Prostate gland (tissue), 2 donors: ENCODE measurements around the gene TMEM151A. TPM values are rescaled to one million over a fixed set of nuclear protein-coding genes. Genes with fewer than 3 reads are reported as not detected.

Experiments used
- DNase-seq: peaks from one replicate; pipeline ENCODE4 v3.0.0-alpha.2; 2019; ENCODE audit warnings: low spot score
- H3K27ac ChIP-seq, 2 donors: fragments of 200-600 bp; sonication (generic); 2 replicates each; pipeline ENCODE4 v1.5.1; 2017 to 2019
- H3K27me3 ChIP-seq: fragments of 200-600 bp; sonication (generic); replicated peaks from 2 replicates; pipeline ENCODE4 v1.5.1; 2019; ENCODE audit not compliant: insufficient read depth
- H3K36me3 ChIP-seq, 2 donors: fragments of 200-600 bp; sonication (generic); 1 replicate in 1 of 2; 2 replicates in 1 of 2; pipeline versions ENCODE4 v1.5.1 to v1.8.1; 2017 to 2019
- H3K4me1 ChIP-seq: fragments of 200-600 bp; sonication (generic); replicated peaks from 2 replicates; pipeline ENCODE4 v1.5.1; 2019
- H3K4me3 ChIP-seq, 2 donors: fragments of 200-600 bp; sonication (generic); 2 replicates each; pipeline ENCODE4 v1.5.1; 2017 to 2019
- H3K9me3 ChIP-seq: fragments of 200-600 bp; sonication (generic); 2 replicates; pipeline ENCODE4 v1.5.1; 2017
- POLR2A ChIP-seq: fragments of 450-650 bp; IDR thresholded peaks from one replicate; pipeline ENCODE4 v1.6.1; 2016; ENCODE audit warnings: antibody characterized with exemption, mild to moderate bottlenecking
- POLR2AphosphoS5 ChIP-seq: sonication (generic); formaldehyde crosslinking; IDR thresholded peaks from one replicate; pipeline ENCODE4 v1.6.1; 2017; ENCODE audit warnings: antibody characterized with exemption
- WGBS: methylation state at CpG from one replicate; pipeline ENCODE4 v1.1.5; 2018; 5-methylcytosine and 5-hydroxymethylcytosine counted together
- intact Hi-C: fragments of 100-400 bp; cut with DNase I; formaldehyde crosslinking; loops from one replicate; pipeline ENCODE4 v1.14.2; 2022
- total RNA-seq, 2 donors: library from RNA; depleted of rRNA; stranded (reverse); fragments of >200 nt; gene quantifications; one replicate each; pipeline ENCODE4 v1.1.0, GENCODE V29; 2016
- TF ChIP-seq, protein P1 (sequence below), 4 experiments: fragments of 200-600 bp in 2 of 4; fragments of 450-650 bp in 2 of 4; sonication (generic) in 2 of 4; IDR thresholded peaks; 1 replicate in 3 of 4; 2 replicates in 1 of 4; pipeline ENCODE4 v1.5.1; 2016 to 2019; ENCODE audit warnings: antibody characterized with exemption in 4 of 4, mild to moderate bottlenecking in 2 of 4, moderate library complexity in 2 of 4

TMEM151A gene
- total RNA-seq, 2 donors from 2014 or later = 0.17 to 0.50 TPM

DNA sequence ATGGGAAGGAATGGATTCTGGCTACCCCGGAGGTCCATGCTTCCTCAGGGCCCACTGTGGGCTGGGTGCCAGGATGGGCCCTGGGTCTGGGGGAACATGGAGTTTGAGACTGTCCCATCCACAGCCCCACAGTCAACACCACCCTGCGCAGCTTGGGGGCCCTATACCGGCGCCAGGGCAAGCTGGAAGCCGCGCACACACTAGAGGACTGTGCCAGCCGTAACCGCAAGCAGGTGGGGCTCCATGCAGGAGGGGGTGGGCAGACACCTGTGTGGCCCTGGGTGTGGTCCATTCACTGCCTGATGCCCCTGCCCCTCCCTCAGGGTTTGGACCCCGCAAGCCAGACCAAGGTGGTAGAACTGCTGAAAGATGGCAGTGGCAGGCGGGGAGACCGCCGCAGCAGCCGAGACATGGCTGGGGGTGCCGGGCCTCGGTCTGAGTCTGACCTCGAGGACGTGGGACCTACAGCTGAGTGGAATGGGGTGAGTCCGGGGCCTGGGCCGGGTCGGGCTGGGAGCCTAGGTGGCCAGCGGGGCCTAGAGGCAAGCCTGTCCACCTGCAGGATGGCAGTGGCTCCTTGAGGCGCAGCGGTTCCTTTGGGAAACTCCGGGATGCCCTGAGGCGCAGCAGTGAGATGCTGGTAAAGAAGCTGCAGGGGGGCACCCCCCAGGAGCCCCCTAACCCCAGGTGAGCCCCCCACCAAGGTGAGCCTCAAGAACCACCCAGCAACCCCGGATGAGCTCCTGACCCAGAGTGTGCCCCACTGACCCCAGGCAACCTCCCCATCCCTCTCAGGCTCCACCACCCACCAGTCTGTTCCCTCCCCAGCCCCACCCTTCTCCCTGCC, 25.9 kb upstream of the TMEM151A start:
- no peaks in the 10 kb centered on the region for H3K27me3 ChIP-seq
- TF ChIP-seq POLR2AphosphoS5 (no peak), POLR2A (no peak)
- H3K36me3 ChIP-seq = peaks cover 0 to 7% of the 10 kb centered on the region in 2 donors
- intact Hi-C loops = loop anchor here (10.0 kb wide), 1 partner anchor 351 kb away; the partner anchor contains the start of genes C11orf68 and DRAP1
- H3K4me1 ChIP-seq = peaks cover 9% of the 10 kb centered on the region
- 88% methylated on average over 26 of the region's 26 CpGs for WGBS
- no peak for DNase-seq
- H3K27ac ChIP-seq = no peak overlapping the region
- H3K4me3 ChIP-seq = no peak overlapping the region
- no peaks in the 10 kb centered on the region for H3K9me3 ChIP-seq

DNA sequence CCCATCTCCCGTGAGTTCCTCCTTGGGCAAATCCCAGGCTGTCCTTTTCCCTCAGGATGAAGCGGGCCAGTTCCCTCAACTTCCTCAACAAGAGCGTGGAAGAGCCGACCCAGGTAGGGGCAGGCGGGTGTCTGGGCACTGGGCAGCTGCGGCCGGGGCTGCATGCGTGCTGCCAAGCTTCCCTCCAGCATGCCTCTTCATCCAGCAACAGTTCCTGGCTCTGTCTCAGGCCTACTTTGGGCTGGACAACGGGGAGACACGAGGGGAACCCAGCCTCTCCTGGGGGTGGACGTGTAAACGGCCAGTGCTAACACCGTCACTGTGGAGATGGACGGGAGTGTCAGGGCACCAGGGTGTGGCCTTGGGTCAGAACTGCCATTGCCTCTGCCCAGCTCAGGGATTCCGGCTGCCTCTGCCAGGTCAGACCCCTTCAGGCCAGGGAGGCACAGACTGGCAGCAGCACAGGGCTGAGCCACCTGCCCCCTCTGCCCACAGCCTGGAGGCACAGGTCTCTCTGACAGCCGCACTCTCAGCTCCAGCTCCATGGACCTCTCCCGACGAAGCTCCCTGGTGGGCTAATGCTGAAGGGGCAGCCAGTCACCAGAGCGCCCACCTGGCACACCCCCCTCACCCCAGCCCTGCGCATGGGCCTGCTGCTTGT, 25.2 kb upstream of the TMEM151A start:
- H3K4me1 ChIP-seq = peaks cover 9% of the 10 kb centered on the region
- intact Hi-C loops = loop anchor here (10.0 kb wide), 1 partner anchor 352 kb away; the partner anchor contains the start of genes C11orf68 and DRAP1
- H3K4me3 ChIP-seq = no peak overlapping the region
- H3K36me3 ChIP-seq = peaks cover 0 to 7% of the 10 kb centered on the region in 2 donors
- DNase-seq = no peak
- 82% methylated on average over 20 of the region's 20 CpGs for WGBS
- H3K27me3 ChIP-seq = no peaks in the 10 kb centered on the region
- H3K9me3 ChIP-seq = no peaks in the 10 kb centered on the region
- TF ChIP-seq, protein P1, sequence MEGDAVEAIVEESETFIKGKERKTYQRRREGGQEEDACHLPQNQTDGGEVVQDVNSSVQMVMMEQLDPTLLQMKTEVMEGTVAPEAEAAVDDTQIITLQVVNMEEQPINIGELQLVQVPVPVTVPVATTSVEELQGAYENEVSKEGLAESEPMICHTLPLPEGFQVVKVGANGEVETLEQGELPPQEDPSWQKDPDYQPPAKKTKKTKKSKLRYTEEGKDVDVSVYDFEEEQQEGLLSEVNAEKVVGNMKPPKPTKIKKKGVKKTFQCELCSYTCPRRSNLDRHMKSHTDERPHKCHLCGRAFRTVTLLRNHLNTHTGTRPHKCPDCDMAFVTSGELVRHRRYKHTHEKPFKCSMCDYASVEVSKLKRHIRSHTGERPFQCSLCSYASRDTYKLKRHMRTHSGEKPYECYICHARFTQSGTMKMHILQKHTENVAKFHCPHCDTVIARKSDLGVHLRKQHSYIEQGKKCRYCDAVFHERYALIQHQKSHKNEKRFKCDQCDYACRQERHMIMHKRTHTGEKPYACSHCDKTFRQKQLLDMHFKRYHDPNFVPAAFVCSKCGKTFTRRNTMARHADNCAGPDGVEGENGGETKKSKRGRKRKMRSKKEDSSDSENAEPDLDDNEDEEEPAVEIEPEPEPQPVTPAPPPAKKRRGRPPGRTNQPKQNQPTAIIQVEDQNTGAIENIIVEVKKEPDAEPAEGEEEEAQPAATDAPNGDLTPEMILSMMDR (IDR thresholded peaks at IDR 0.05) = no peak
- no peak for TF ChIP-seq POLR2AphosphoS5
- no peak for TF ChIP-seq POLR2A
- peak overlapping the region; percentile 98 for H3K27ac ChIP-seq

DNA sequence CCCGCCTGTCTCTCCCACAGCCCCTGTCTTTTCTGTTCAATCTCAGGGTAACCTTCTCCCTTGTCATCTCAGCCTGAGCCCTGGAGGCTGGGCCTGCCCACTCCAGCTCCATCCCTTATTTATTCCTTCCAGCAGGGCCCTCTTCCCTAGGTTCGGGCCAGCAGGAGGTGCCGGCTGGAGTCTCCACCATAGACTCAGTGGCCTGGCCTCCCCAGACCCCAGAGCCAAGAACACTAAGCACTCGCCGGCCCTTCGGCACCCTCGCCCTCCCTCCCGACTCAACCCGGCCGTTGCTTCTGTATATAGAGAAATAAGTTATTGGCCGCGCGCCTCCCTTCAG, 24.7 kb upstream of the TMEM151A start:
- DNase-seq = no peak
- intact Hi-C loops = loop anchor here (10.0 kb wide), 1 partner anchor 352 kb away; the partner anchor contains the start of genes C11orf68 and DRAP1
- Histone ChIP-seq H3K4me3 (peak overlapping the region; percentile 89 to 92), H3K4me1 (peaks cover 9% of the 10 kb centered on the region), H3K36me3 (peaks cover 4 to 10% of the 10 kb centered on the region in 2 donors), H3K27me3 (no peaks in the 10 kb centered on the region), H3K9me3 (no peaks in the 10 kb centered on the region), H3K27ac (peak overlapping the region; percentile 98)
- TF ChIP-seq POLR2A (no peak), POLR2AphosphoS5 (no peak)
- TF ChIP-seq, protein P1 (IDR thresholded peaks at IDR 0.05) = no peak
- 20% methylated on average over 13 of the region's 13 CpGs for WGBS

DNA sequence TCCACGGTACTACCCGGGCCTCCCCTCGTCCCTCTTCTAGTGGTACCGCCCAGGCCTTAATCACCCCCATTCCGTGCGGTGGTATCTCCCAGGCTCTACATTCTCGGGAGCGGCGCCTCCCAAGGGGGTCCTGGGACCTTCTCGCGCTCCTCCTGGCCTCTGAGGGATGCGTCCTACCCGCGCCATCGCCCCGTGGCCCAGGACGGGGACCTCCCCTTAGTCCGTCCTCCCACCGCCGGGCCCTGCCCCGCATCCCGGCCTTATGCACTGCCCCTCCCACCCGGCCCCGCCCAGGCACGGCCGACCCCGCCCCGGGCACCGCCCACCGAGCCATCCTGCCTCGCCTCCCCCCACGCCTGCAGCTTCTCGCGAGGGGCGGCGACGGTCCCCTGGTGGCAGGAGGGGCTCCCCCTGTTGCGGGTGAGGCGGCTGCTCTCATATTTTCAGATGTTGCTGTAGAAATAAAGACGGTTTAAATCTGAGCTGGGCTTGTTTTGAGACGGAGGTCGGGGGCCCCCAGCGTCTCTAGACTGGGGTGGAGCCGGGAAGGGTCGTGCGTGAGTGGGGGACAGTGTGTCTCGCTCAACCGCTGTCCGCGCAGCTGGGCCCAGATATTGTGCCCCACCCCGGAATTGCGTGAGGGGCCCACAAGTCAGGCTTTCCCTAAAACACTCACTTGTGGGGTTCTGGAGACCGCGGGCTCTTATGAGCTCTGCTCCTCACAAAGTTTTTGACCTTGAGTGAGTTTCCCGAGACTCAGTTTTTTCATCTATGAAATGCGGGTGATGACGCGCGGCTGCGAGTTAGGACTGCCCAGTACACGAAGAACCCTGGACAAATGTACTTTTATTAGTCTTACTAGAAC, 24.1 kb upstream of the TMEM151A start:
- peaks cover 9% of the 10 kb centered on the region for H3K4me1 ChIP-seq
- WGBS = under 1% methylated on average over 61 of the region's 61 CpGs
- intact Hi-C loops = loop anchor here (10.0 kb wide), 1 partner anchor 353 kb away; the partner anchor contains the start of genes C11orf68 and DRAP1
- DNase-seq = peak; percentile 85
- TF ChIP-seq POLR2A (peak; percentile 30), POLR2AphosphoS5 (peak; percentile 69)
- TF ChIP-seq, protein P1 (IDR thresholded peaks at IDR 0.05) = peak in 1 of 4 experiments; percentile 33
- no peaks in the 10 kb centered on the region for H3K9me3 ChIP-seq
- peaks cover 8 to 13% of the 10 kb centered on the region in 2 donors for H3K36me3 ChIP-seq
- H3K4me3 ChIP-seq = peak overlapping the region; percentile 89 to 92
- H3K27ac ChIP-seq = peak overlapping the region; percentile 98
- no peaks in the 10 kb centered on the region for H3K27me3 ChIP-seq
